ENCODE data around the gene TNFAIP8. TPM values are rescaled to one million over a fixed set of nuclear protein-coding genes. Genes with fewer than 3 reads are reported as not detected.
A peak's percentile ranks its signal among the peaks of the same experiment; 100 is the strongest.
"Not testable (repeated sequence)": the region's sequence is repeated elsewhere in the genome, so short reads cannot be mapped to it uniquely, and the experiment has no call there.

TNFAIP8 gene
- total RNA-seq, 1 donor from 2014 or later, result 29.5 TPM

GRCh38 chr5:119410448-119411159 lies 54.8 kb downstream of the TNFAIP8 start:
- H3K36me3 ChIP-seq, result no peaks in the 10 kb centered on the region
- intact Hi-C loops (cut with DNase I), result no loop called here
- DNase-seq, result no peak
- no peak for ATAC-seq
- TF ChIP-seq CTCF (IDR thresholded peaks at IDR 0.05), result no peak
- no peaks in the 10 kb centered on the region for H3K4me1 ChIP-seq
- H3K27me3 ChIP-seq (ENCODE audit: low read depth), result no peaks in the 10 kb centered on the region
- no peaks in the 10 kb centered on the region for H3K9me3 ChIP-seq
- H3K4me3 ChIP-seq, result no peak overlapping the region
- no peak overlapping the region for H3K27ac ChIP-seq

GRCh38 chr5:119411361-119412278 lies 55.8 kb downstream of the TNFAIP8 start:
- DNase-seq (no peak), ATAC-seq (peak; percentile 95 to 96)
- no peaks in the 10 kb centered on the region for H3K27me3 ChIP-seq (ENCODE audit: low read depth)
- H3K4me1 ChIP-seq, result no peaks in the 10 kb centered on the region
- no peaks in the 10 kb centered on the region for H3K36me3 ChIP-seq
- intact Hi-C loops (cut with DNase I), result no loop called here
- H3K27ac ChIP-seq, result peak overlapping the region; percentile 58
- TF ChIP-seq CTCF (IDR thresholded peaks at IDR 0.05), result peak; percentile 92
- peak overlapping the region; percentile 56 for H3K4me3 ChIP-seq
- no peaks in the 10 kb centered on the region for H3K9me3 ChIP-seq

- H3K4me3 ChIP-seq, result peak overlapping the region; percentile 56
- intact Hi-C loops (cut with DNase I), result no loop called here
Measured at GRCh38 chr5:119412279-119413227, 56.7 kb downstream of the TNFAIP8 start.

GRCh38 chr5:119414124-119414734 lies 58.4 kb downstream of the TNFAIP8 start:
- H3K9me3 ChIP-seq; H3K36me3 ChIP-seq; ATAC-seq; H3K27me3 ChIP-seq (ENCODE audit: low read depth); DNase-seq; H3K4me3 ChIP-seq; intact Hi-C loops (cut with DNase I); H3K27ac ChIP-seq: not testable (repeated sequence)
- H3K4me1 ChIP-seq, result peaks cover 11% of the 10 kb centered on the region

More at GRCh38 chr5:119412279-119413227, 56.7 kb downstream of the TNFAIP8 start:
- no peaks in the 10 kb centered on the region for H3K27me3 ChIP-seq (ENCODE audit: low read depth)
- H3K9me3 ChIP-seq, result no peaks in the 10 kb centered on the region
- no peak for TF ChIP-seq CTCF (IDR thresholded peaks at IDR 0.05)
- H3K36me3 ChIP-seq, result no peaks in the 10 kb centered on the region
- no peak for DNase-seq
- no peaks in the 10 kb centered on the region for H3K4me1 ChIP-seq
- no peak overlapping the region for H3K27ac ChIP-seq
- ATAC-seq, result no peak

GRCh38 chr5:119417891-119418605 lies 62.2 kb downstream of the TNFAIP8 start:
- H3K36me3 ChIP-seq, result no peaks in the 10 kb centered on the region
- H3K4me3 ChIP-seq, result no peak overlapping the region
- intact Hi-C loops (cut with DNase I), result no loop called here
- no peak for TF ChIP-seq CTCF (IDR thresholded peaks at IDR 0.05)
- no peaks in the 10 kb centered on the region for H3K27me3 ChIP-seq (ENCODE audit: low read depth)
- H3K9me3 ChIP-seq, result no peaks in the 10 kb centered on the region
- peaks cover 11% of the 10 kb centered on the region for H3K4me1 ChIP-seq
- DNase-seq, result no peak
- H3K27ac ChIP-seq, result peak overlapping the region; percentile 37
- ATAC-seq, result peak; percentile 62 to 69
